C4-2B (cell line): ENCODE data around the gene C7.
"Not testable (repeated sequence)": the region's sequence is repeated elsewhere in the genome, so short reads cannot be mapped to it uniquely, and the experiment has no call there.

ENCODE experiments used
- H3K27ac ChIP-seq: fragments of 450-650 bp; 2 replicates; pipeline ENCODE4 v1.5.1; 2017
- ZFX ChIP-seq: fragments of 450-650 bp; IDR thresholded peaks from 2 replicates; pipeline ENCODE4 v1.6.1; 2017
- TF ChIP-seq, protein P1 (sequence below): fragments of 450-650 bp; conservative IDR thresholded peaks from 2 replicates; pipeline ENCODE4 v1.5.1; 2017; ENCODE audit warnings: mild to moderate bottlenecking

C7 gene

DNA sequence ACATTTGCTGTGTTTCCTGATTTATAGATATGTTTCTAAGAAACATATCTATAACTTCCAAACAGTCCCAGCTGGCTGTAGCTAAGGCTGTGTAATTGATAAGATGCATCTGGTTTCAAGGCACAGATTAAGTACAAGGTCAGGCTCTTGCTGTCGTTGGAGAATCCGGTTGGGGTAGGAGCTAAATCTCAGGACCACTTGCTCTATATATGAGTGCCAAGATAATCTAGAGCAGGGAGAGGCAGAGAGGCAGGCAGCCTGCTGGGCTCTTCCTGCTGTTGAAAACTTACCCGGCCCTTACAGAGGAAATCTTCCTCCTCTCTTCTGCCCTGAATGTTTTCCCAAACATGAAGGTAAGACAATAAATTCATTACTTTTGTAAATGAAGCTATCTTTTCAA is at the start of gene C7:
Gene C7 (plus strand): TSS at position 234 of the 400 bp plus-strand sequence. CDS start 114 bp downstream, at position 348.
- no peak within 1 kb of the TSS for H3K27ac ChIP-seq
- TF ChIP-seq, protein P1, sequence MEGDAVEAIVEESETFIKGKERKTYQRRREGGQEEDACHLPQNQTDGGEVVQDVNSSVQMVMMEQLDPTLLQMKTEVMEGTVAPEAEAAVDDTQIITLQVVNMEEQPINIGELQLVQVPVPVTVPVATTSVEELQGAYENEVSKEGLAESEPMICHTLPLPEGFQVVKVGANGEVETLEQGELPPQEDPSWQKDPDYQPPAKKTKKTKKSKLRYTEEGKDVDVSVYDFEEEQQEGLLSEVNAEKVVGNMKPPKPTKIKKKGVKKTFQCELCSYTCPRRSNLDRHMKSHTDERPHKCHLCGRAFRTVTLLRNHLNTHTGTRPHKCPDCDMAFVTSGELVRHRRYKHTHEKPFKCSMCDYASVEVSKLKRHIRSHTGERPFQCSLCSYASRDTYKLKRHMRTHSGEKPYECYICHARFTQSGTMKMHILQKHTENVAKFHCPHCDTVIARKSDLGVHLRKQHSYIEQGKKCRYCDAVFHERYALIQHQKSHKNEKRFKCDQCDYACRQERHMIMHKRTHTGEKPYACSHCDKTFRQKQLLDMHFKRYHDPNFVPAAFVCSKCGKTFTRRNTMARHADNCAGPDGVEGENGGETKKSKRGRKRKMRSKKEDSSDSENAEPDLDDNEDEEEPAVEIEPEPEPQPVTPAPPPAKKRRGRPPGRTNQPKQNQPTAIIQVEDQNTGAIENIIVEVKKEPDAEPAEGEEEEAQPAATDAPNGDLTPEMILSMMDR, result no peak

DNA sequence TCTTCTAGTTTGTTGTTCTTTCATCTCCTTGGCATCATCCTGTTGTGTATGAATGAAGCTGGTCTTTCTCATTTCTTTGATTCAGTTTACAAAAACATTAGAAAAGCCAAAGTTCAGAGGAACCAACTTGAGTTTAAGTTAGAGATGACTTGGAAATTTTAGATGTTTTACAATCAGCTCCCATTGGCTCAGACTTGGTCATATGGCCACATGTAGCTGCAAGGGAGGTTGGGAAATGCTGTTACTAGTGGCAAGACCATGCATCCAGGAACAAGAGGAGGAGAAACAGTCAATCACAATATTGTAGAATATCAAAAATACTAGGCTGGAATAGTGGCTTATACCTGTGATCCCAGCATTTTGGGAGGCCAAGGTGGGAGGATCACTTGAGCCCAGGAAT is 48.6 kb upstream of the C7 start:
- TF ChIP-seq, protein P1, result no peak
- no peak for TF ChIP-seq ZFX
- H3K27ac ChIP-seq, result no peak overlapping the region

DNA sequence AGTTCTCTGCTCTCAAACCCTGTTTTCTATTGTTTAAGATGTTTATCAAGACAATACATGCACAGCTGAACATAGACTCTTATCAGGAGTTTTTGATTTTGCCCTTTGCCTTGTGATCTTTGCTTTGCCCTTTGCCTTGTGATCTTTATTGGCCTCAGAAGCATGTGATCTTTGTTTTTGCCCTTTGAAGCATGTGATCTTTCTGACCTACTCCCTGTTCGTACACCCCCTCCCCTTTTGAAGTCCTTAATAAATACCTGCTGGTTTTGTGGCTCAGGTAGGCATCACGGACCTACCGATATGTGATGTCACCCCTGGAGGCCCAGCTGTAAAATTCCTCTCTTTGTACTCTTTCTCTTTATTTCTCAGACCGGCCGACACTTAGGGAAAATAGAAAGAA is 44.3 kb upstream of the C7 start:
- not testable (repeated sequence) for H3K27ac ChIP-seq

DNA sequence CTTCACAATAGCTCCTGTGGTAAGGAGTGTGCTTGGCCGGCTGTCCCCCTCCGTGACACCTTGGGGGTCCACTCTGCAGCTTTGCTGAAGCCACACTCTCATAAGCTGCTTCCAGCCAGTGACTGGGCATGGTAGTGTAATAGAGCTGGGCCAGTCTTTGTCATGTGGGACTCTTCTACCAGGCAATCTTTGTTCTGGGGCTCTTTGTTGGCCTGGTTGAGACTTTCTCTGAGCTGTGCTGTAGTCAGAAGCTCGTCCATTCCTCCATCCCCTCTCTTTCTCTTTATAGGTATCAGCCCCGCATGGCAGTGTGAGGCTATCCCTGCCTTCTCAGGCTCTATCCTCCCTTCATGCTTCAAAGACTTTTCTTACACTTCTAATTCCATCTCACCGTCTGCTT is 42.5 kb upstream of the C7 start:
- TF ChIP-seq ZFX, result no peak
- TF ChIP-seq, protein P1, result no peak
- H3K27ac ChIP-seq, result no peak overlapping the region

DNA sequence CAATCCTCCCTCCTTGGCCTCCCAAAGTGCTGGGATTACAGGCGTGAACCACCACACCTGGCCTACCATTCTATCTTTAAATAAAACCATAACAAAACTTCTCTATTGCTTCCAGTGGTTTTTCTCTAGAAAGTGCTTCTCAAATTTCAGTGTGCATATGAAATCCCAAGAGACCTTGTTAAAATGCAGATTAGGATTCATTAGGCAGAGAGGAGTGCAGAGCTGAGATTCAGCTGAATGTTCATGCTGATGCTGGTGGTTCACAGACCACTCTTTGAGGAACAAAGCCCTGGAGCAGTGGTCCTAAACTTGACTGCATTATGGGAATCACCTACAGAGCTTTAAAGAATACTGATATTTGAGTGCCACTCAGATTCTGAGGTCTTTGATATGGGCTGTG is 39.9 kb upstream of the C7 start:
- TF ChIP-seq ZFX, result no peak
- TF ChIP-seq, protein P1, result no peak
- H3K27ac ChIP-seq, result no peak overlapping the region

DNA sequence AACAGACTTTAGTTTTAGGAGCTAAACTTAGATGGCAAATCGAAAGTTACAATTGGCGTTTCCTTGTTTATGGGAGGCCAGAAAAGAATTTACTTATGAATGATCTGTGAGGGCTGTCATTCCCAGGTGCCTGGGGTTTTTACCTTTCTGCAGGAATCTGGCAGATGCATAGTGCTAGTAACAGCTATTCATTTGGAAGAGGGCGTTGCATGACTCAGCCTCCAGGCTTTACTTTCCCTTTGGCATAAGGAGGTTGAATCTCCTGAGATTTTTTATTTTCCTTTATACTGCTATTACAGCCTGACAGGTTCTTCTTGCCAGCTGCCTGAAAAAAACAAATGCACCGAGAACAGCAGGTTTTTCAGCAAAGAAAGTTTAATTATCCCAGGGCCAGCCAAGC is 38.1 kb upstream of the C7 start:
- TF ChIP-seq, protein P1, result no peak
- no peak for TF ChIP-seq ZFX
- no peak overlapping the region for H3K27ac ChIP-seq

DNA sequence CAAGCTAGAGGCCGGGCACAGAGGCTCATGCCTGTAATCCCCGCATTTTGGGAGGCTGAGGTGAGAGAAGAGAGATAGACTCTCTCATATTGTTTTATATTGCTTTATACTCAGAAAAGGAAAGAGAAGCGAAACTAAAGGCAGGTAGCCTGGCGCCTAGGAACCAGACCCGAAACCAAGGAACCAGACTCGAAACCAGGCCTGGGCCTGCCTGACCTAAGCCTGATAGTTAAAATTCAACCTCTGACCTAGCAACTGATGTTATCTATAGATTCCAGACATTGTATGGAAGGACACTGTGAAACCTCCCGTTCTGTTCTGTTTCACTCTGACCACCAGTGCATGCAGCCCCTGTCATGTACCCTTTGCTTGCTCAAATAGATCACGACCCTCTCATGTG is 37.0 kb upstream of the C7 start:
- not testable (repeated sequence) for H3K27ac ChIP-seq

DNA sequence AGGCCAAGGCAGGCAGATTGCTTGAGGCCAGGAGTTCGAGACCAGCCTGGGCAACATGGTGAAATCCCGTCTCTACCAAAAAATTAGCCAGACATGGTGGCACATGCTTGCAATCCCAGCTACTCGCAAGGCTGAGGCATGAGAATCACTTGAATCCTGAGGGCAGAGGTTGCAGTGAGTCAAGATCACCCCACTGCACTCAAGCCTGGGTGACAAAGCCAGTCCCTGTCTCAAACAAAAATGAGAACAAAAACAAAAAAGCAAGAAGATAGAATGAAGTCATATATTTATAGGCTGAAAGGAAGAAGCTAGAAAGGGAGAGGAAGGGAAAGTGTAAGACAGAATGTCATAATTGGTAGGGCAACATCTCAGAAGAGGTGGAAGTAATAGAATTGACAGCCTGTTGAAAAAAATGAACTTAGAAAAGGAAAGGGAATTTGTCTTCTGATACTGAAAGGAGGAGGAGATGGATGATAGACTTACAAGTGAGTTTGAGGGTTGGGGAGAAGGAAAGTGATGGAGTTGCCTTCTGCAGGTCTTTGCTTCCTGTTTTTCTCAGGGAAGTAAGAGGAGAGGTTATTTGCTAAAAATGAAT is 35.9 kb upstream of the C7 start:
- no peak overlapping the region for H3K27ac ChIP-seq
- TF ChIP-seq ZFX, result no peak
- TF ChIP-seq, protein P1, result no peak

DNA sequence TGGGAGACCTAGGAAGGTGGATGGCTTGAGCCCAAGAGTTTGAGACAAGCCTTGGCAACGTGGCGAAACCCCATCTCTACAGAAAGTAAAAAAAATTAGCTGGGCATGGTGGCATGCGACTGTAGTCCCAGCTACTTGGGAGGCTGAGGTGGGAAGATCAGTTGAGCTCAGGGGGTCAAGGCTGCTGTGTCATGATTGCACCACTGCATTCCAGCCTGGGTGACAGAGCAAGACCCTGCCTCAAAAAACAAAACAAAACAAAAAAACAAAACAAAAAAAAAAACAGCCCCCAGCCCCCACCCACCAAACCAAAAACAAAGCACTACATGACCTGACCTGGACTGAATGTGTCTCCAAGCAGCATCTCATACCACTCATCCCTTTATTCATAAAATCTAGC is 33.3 kb upstream of the C7 start:
- no peak for TF ChIP-seq ZFX
- TF ChIP-seq, protein P1, result no peak
- H3K27ac ChIP-seq, result no peak overlapping the region
